Suprapubic skin (tissue), 4 donors: ENCODE measurements around the gene TEAD1. TPM values are rescaled to one million over a fixed set of nuclear protein-coding genes. Genes with fewer than 3 reads are reported as not detected.

Experiments
- DNase-seq, 2 donors: peaks; one replicate each; pipeline ENCODE4 v3.0.0-alpha.2; 2019; ENCODE audit warnings: low spot score in 2 of 2
- H3K27ac ChIP-seq: fragments of 200-600 bp; sonication (generic); one replicate; pipeline ENCODE4 v1.5.1; 2019
- H3K27me3 ChIP-seq: fragments of 200-600 bp; sonication (generic); one replicate; pipeline ENCODE4 v1.5.1; 2019
- H3K36me3 ChIP-seq: fragments of 200-600 bp; sonication (generic); one replicate; pipeline ENCODE4 v1.5.1; 2019
- H3K4me1 ChIP-seq: fragments of 200-600 bp; sonication (generic); one replicate; pipeline ENCODE4 v1.5.1; 2019
- H3K4me3 ChIP-seq: fragments of 200-600 bp; sonication (generic); one replicate; pipeline ENCODE4 v1.5.1; 2019; ENCODE audit warnings: mild to moderate bottlenecking
- H3K9me3 ChIP-seq: fragments of 200-600 bp; sonication (generic); one replicate; pipeline ENCODE4 v1.5.1; 2019
- EP300 ChIP-seq: sonication (generic); formaldehyde crosslinking; IDR thresholded peaks from one replicate; pipeline ENCODE4 v1.6.1; 2017; ENCODE audit warnings: antibody characterized with exemption
- POLR2A ChIP-seq, 2 donors: fragments of 450-650 bp; IDR thresholded peaks; one replicate each; pipeline ENCODE4 v1.6.1; 2017; ENCODE audit warnings: antibody characterized with exemption in 2 of 2, mild to moderate bottlenecking in 2 of 2, moderate library complexity in 2 of 2
- POLR2AphosphoS5 ChIP-seq, 3 donors: sonication (generic); formaldehyde crosslinking; IDR thresholded peaks; one replicate each; pipeline ENCODE4 v1.6.1; 2017; ENCODE audit warnings: antibody characterized with exemption in 3 of 3
- WGBS: methylation state at CpG from one replicate; pipeline ENCODE4 v1.1.5; 2018; 5-methylcytosine and 5-hydroxymethylcytosine counted together
- total RNA-seq, 4 donors: library from RNA; depleted of rRNA; stranded (reverse); fragments of >200 nt; gene quantifications; one replicate each; pipeline ENCODE4 v1.1.0, GENCODE V29; 2016
- TF ChIP-seq, protein P1 (sequence below), 2 donors: fragments of 200-600 bp in 1 of 2; fragments of 450-650 bp in 1 of 2; sonication (generic) in 1 of 2; IDR thresholded peaks; one replicate each; pipeline ENCODE4 v1.5.1; 2016 to 2019; ENCODE audit warnings: antibody characterized with exemption in 2 of 2, mild to moderate bottlenecking in 1 of 2, moderate library complexity in 1 of 2

TEAD1 gene
- 10 to 100 TPM; 60.3 to 84.8 (median 72.4) TPM for total RNA-seq

DNA sequence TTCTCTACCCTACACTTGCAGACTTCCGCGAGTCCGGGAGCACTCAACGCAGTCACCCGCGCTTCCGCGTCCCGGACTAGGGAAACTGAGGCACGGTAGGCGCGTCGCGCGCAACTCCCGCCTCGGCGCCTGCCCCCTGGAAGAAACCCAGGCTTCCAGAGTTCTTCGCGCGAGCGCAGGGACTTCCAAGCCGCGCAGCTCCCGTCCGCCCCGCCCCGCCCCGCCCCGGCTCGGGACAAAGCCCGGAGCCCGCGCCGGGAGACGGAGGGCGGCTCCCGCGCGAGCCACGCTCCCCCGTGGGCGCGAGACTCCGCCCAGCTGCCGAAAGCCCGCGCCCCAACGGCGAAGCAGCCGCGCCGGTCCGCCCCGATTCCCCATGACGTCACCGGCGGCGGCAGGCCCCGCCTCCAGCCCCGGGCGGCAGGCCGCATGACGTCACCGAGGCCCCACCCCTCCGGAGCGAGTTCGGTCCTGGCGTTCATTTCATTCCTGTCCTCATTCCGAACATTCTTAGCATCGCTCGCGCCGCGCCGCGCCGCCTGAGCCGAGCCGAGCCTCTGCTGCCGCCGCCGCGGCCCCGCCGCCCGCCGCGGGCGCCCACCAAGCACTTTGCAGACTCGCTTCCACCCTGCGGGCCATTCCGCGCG lies at the start of gene TEAD1:
TEAD1 (plus strand) TSS at position 498 of the 647 bp plus-strand sequence.
- Histone ChIP-seq H3K9me3 (no peaks in the 10 kb centered on the region), H3K27ac (peak within 1 kb of the TSS; percentile 98), H3K4me3 (peak within 1 kb of the TSS; percentile 94), H3K4me1 (peaks cover 27% of the 10 kb centered on the region), H3K27me3 (no peaks in the 10 kb centered on the region), H3K36me3 (no peaks in the 10 kb centered on the region)
- under 1% methylated on average over 51 of the region's 95 CpGs for WGBS
- peak; percentile 97 for DNase-seq
- TF ChIP-seq, protein P1, sequence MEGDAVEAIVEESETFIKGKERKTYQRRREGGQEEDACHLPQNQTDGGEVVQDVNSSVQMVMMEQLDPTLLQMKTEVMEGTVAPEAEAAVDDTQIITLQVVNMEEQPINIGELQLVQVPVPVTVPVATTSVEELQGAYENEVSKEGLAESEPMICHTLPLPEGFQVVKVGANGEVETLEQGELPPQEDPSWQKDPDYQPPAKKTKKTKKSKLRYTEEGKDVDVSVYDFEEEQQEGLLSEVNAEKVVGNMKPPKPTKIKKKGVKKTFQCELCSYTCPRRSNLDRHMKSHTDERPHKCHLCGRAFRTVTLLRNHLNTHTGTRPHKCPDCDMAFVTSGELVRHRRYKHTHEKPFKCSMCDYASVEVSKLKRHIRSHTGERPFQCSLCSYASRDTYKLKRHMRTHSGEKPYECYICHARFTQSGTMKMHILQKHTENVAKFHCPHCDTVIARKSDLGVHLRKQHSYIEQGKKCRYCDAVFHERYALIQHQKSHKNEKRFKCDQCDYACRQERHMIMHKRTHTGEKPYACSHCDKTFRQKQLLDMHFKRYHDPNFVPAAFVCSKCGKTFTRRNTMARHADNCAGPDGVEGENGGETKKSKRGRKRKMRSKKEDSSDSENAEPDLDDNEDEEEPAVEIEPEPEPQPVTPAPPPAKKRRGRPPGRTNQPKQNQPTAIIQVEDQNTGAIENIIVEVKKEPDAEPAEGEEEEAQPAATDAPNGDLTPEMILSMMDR (IDR thresholded peaks at IDR 0.05) = no peak
- TF ChIP-seq EP300 (peak; percentile 70), POLR2AphosphoS5 (IDR thresholded peaks at IDR 0.05) (peak in 2 of 3 donors; percentile 11 to 71), POLR2A (IDR thresholded peaks at IDR 0.05) (peak in 1 of 2 donors; percentile 43)

DNA sequence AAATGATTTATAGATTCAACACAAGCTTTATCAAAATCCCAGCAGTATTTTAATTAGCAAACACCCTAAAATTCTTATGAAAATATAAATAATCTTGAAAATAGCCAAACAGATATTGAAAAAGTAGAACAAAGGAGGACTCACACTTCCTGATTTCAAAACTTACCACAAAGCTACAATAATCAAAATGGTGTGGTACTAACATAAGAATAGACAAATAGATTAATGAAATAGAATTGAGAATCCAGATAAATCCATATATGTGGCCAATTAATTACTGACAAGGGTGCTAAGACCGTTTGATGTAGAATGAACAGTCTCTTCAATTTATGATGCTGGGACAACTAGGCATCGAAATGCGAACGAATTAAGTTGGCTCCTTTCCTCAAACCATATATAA lies 49.6 kb upstream of the TEAD1 start:
- TF ChIP-seq, protein P1 (IDR thresholded peaks at IDR 0.05) = no peak
- Histone ChIP-seq H3K4me1 (no peaks in the 10 kb centered on the region), H3K36me3 (no peaks in the 10 kb centered on the region), H3K27ac (no peak overlapping the region), H3K9me3 (peaks cover 15% of the 10 kb centered on the region), H3K4me3 (no peak overlapping the region), H3K27me3 (no peaks in the 10 kb centered on the region)
- WGBS = 92% methylated on average over 4 of the region's 4 CpGs
- DNase-seq = no peak

DNA sequence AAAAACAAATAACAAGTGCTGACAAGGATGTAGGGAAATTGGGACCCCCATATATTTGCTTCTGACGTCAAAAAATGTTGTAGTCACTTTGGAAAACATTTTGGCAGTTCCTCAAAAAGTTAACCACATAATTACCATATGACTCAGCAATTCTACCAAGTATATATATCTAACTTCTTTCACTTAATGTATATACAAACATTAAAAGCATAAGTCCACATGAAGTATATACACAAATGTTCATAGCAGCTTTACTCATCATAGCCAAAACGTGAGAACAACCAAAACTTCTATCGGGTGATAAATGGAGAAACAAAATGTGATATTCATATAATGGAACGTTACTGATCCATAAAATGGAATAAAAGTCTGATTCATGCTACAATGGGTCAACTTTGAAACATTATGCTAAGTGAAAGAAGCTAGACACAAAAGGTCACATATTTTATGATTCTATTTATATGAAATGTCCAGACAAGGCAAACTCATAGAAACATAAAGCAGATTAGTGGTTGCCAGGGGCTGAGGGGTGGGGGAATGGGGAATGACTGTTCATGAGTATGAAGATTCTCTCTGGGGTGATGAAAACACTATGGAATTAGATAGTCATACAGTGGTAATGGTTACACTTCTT lies 48.7 kb upstream of the TEAD1 start:
- Histone ChIP-seq H3K4me3 (no peak overlapping the region), H3K9me3 (peaks cover 15% of the 10 kb centered on the region), H3K27ac (no peak overlapping the region), H3K4me1 (no peaks in the 10 kb centered on the region), H3K27me3 (no peaks in the 10 kb centered on the region), H3K36me3 (no peaks in the 10 kb centered on the region)
- TF ChIP-seq, protein P1 (IDR thresholded peaks at IDR 0.05) = no peak
- TF ChIP-seq POLR2A (IDR thresholded peaks at IDR 0.05) (no peak), EP300 (no peak), POLR2AphosphoS5 (IDR thresholded peaks at IDR 0.05) (no peak)
- no peak for DNase-seq
- 59% methylated on average over 4 of the region's 4 CpGs for WGBS

- no peak overlapping the region for H3K27ac ChIP-seq
- TF ChIP-seq POLR2AphosphoS5 (IDR thresholded peaks at IDR 0.05) (no peak), POLR2A (IDR thresholded peaks at IDR 0.05) (no peak), EP300 (no peak)
- TF ChIP-seq, protein P1 (IDR thresholded peaks at IDR 0.05) = no peak
- H3K9me3 ChIP-seq = peaks cover 15% of the 10 kb centered on the region
- no peaks in the 10 kb centered on the region for H3K27me3 ChIP-seq
- no peak overlapping the region for H3K4me3 ChIP-seq
- WGBS = 99% methylated on average over 4 of the region's 5 CpGs
- DNase-seq = no peak
- H3K4me1 ChIP-seq = no peaks in the 10 kb centered on the region
- H3K36me3 ChIP-seq = no peaks in the 10 kb centered on the region
These were observed 47.6 kb upstream of the TEAD1 start for GRCh38 chr11:12626616-12627015.

DNA sequence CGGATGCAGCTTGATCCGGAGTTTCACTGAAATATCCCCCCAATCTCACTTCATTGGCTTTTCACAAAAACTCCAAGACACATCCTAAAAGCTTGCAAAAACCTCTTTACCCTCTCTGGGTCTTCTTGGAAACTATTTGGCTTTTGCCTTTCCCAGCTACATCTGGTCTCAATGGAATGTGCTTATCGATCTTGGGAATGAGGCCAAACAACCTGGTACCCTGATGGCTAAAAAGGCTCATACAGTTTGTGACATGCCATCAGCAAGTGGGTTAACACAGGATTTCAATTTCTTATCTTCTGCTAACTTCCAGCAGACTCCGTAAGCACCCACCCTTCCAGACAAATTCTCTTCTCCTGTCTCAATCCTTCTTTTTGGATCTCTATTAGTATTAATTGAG lies 45.9 kb upstream of the TEAD1 start:
- Histone ChIP-seq H3K27ac (no peak overlapping the region), H3K4me3 (no peak overlapping the region), H3K4me1 (no peaks in the 10 kb centered on the region), H3K27me3 (no peaks in the 10 kb centered on the region), H3K9me3 (peaks cover 14% of the 10 kb centered on the region), H3K36me3 (no peaks in the 10 kb centered on the region)
- no peak for DNase-seq
- TF ChIP-seq POLR2AphosphoS5 (IDR thresholded peaks at IDR 0.05) (no peak), POLR2A (IDR thresholded peaks at IDR 0.05) (no peak), EP300 (no peak)
- TF ChIP-seq, protein P1 (IDR thresholded peaks at IDR 0.05) = no peak
- 76% methylated on average over 4 of the region's 4 CpGs for WGBS
